ENCODE measurements around the gene CTNND1.
A peak's percentile ranks its signal among the peaks of the same experiment; 100 is the strongest.

GRCh38 chr11:57751676-57752253, 9.8 kb upstream of the CTNND1 start, which contains the start of gene BTBD18:
- TF ChIP-seq CTCF (IDR thresholded peaks at IDR 0.05 in 4 of 5, conservative IDR thresholded peaks at IDR 0.05 in 1 of 5) (peak in 3 of 5 experiments; percentile 10 to 33 (median 22)), POLR2A (IDR thresholded peaks at IDR 0.05) (no peak)
